GM23338 (cell line): Measurements from ENCODE around the gene INTS6L. TPM values are rescaled to one million over a fixed set of nuclear protein-coding genes. Genes with fewer than 3 reads are reported as not detected.

Experiments
- ATAC-seq: fragments of 200-7000 bp; cut with Tn5 transposase; 3 replicates; pipeline ENCODE4 v1.9.1; 2020
- DNase-seq: peaks from one replicate; pipeline ENCODE4 v3.0.0-alpha.2; 2015; ENCODE audit warnings: low spot score
- H2AFZ ChIP-seq: fragments of 200-600 bp; sonication (generic); 2 replicates; pipeline ENCODE4 v1.8.0; 2016; ENCODE audit warnings: antibody characterized with exemption, mild to moderate bottlenecking, moderate library complexity
- H3F3A ChIP-seq: fragments of 200-600 bp; sonication (generic); replicated peaks from 2 replicates; pipeline ENCODE4 v1.8.0; 2017; ENCODE audit warnings: antibody characterized with exemption, mixed run types, low read depth
- H3K27ac ChIP-seq: fragments of 200-600 bp; sonication (generic); 2 replicates; pipeline ENCODE4 v1.6.1; 2016; ENCODE audit warnings: low read depth
- H3K27me3 ChIP-seq: fragments of 200-600 bp; sonication (generic); 2 replicates; pipeline ENCODE4 v1.8.0; 2016; ENCODE audit warnings: mild to moderate bottlenecking, mixed run types, moderate library complexity; ENCODE audit not compliant: insufficient read depth
- H3K36me3 ChIP-seq: fragments of 200-600 bp; sonication (generic); 2 replicates; pipeline ENCODE4 v1.8.0; 2016; ENCODE audit warnings: mild to moderate bottlenecking; ENCODE audit not compliant: insufficient read depth
- H3K4me1 ChIP-seq: fragments of 200-600 bp; sonication (generic); 2 replicates; pipeline ENCODE4 v1.8.0; 2016; ENCODE audit warnings: mild to moderate bottlenecking, moderate library complexity; ENCODE audit not compliant: insufficient read depth
- H3K4me2 ChIP-seq: fragments of 200-600 bp; sonication (generic); 2 replicates; pipeline ENCODE4 v1.7.1; 2017; ENCODE audit warnings: mixed run types
- H3K4me3 ChIP-seq: fragments of 200-600 bp; sonication (generic); 2 replicates; pipeline ENCODE4 v1.6.1; 2016; ENCODE audit warnings: mixed run types
- H3K79me2 ChIP-seq: fragments of 200-600 bp; sonication (generic); replicated peaks from 2 replicates; pipeline ENCODE4 v1.8.0; 2017; ENCODE audit warnings: mild to moderate bottlenecking; ENCODE audit not compliant: insufficient read depth
- H3K9me2 ChIP-seq: fragments of 200-600 bp; sonication (generic); 2 replicates; pipeline ENCODE4 v1.8.0; 2017; ENCODE audit not compliant: insufficient read depth
- H4K20me1 ChIP-seq: fragments of 200-600 bp; sonication (generic); replicated peaks from 2 replicates; pipeline ENCODE4 v1.8.0; 2017; ENCODE audit warnings: mild to moderate bottlenecking; ENCODE audit not compliant: insufficient read depth
- H3K27ac Mint-ChIP-seq: 2 replicates; pipeline ENCODE4 v1.8.0; 2020; ENCODE audit warnings: inconsistent platforms, mild to moderate bottlenecking, moderate library complexity, mixed read lengths
- H3K27me3 Mint-ChIP-seq: 3 replicates; pipeline ENCODE4 v1.8.0; 2022; ENCODE audit warnings: low read depth, mild to moderate bottlenecking, moderate library complexity, mixed read lengths, inconsistent platforms; ENCODE audit not compliant: insufficient read depth, poor library complexity
- H3K36me3 Mint-ChIP-seq: 3 replicates; pipeline ENCODE4 v1.8.0; 2021; ENCODE audit warnings: low read depth, mild to moderate bottlenecking, inconsistent platforms, moderate library complexity, mixed read lengths
- H3K4me1 Mint-ChIP-seq: 3 replicates; pipeline ENCODE4 v1.8.0; 2020; ENCODE audit warnings: mild to moderate bottlenecking, inconsistent platforms, mixed read lengths
- H3K4me3 Mint-ChIP-seq: 3 replicates; pipeline ENCODE4 v1.8.0; 2021; ENCODE audit warnings: moderate library complexity, mild to moderate bottlenecking, inconsistent platforms, mixed read lengths
- H3K9me3 Mint-ChIP-seq: 3 replicates; pipeline ENCODE4 v1.8.0; 2020; ENCODE audit warnings: moderate library complexity, mild to moderate bottlenecking, inconsistent platforms, mixed read lengths
- CREB1 ChIP-seq: fragments of 250-450 bp; sonication (Bioruptor Pico); IDR thresholded peaks from 2 replicates; pipeline ENCODE4 v1.5.0; 2020; ENCODE audit warnings: low read depth, mild to moderate bottlenecking, moderate library complexity
- ETS1 ChIP-seq: IDR thresholded peaks from 2 replicates; pipeline ENCODE4 v1.6.1; 2016; ENCODE audit warnings: antibody characterized with exemption
- EZH2 ChIP-seq: fragments of 200-600 bp; sonication (generic); IDR thresholded peaks from one replicate; pipeline ENCODE4 v1.8.0; 2017; ENCODE audit warnings: antibody characterized with exemption, mild to moderate bottlenecking, low read depth; ENCODE audit not compliant: unreplicated experiment
- EZH2phosphoT487 ChIP-seq: fragments of 200-600 bp; sonication (generic); IDR thresholded peaks from one replicate; pipeline ENCODE4 v1.8.1; 2018; ENCODE audit warnings: antibody characterized with exemption; ENCODE audit not compliant: unreplicated experiment
- JUNB ChIP-seq: IDR thresholded peaks from one replicate; pipeline ENCODE4 v1.6.1; 2016; ENCODE audit warnings: antibody characterized with exemption; ENCODE audit not compliant: unreplicated experiment
- NANOG ChIP-seq: IDR thresholded peaks from 2 replicates; pipeline ENCODE4 v1.6.1; 2016; ENCODE audit warnings: antibody characterized with exemption, borderline replicate concordance
- POLR2AphosphoS5 ChIP-seq: IDR thresholded peaks from 2 replicates; pipeline ENCODE4 v1.6.1; 2016; ENCODE audit warnings: antibody characterized with exemption, low read depth
- STAT1 ChIP-seq: IDR thresholded peaks from one replicate; pipeline ENCODE4 v1.6.1; 2016; ENCODE audit warnings: antibody characterized with exemption; ENCODE audit not compliant: unreplicated experiment
- ZNF114 ChIP-seq: fragments of 250-450 bp; sonication (Bioruptor Pico); IDR thresholded peaks from 2 replicates; pipeline ENCODE4 v1.5.0; 2020; ENCODE audit warnings: mild to moderate bottlenecking, moderate library complexity
- ZNF331 ChIP-seq: fragments of 250-450 bp; sonication (Bioruptor Pico); IDR thresholded peaks from 2 replicates; pipeline ENCODE4 v1.5.0; 2020; ENCODE audit warnings: low read depth, mild to moderate bottlenecking, moderate library complexity
- polyA plus RNA-seq: library from polyadenylated mRNA; unstranded; fragments of >200 nt; fragmentation: Nextera tagmentation; extraction: Ambion mirVana; gene quantifications from 2 replicates; pipeline ENCODE4 v1.2.1, GENCODE V29; 2016
- total RNA-seq: library from RNA; depleted of rRNA; stranded (reverse); fragments of >200 nt; shearing (Covaris generic); gene quantifications from 2 replicates; pipeline ENCODE4 v1.2.3, GENCODE V29; 2014
- TF ChIP-seq, protein P1 (sequence below): IDR thresholded peaks from one replicate; pipeline ENCODE4 v1.6.1; 2018; ENCODE audit warnings: antibody characterized with exemption; ENCODE audit not compliant: unreplicated experiment
- TF ChIP-seq, protein P2 (sequence below), 2 experiments: fragments of 200-600 bp in 1 of 2; sonication (generic) in 1 of 2; conservative IDR thresholded peaks; 2 replicates each; pipeline versions ENCODE4 v1.5.1 to v1.6.1; 2016 to 2017; ENCODE audit warnings: antibody characterized with exemption in 2 of 2, low read depth in 2 of 2, mild to moderate bottlenecking in 2 of 2, moderate library complexity in 1 of 2

INTS6L gene
- total and polyA plus RNA-seq, 2 experiments from 2014 or later: 4.5 to 6.4 TPM

DNA sequence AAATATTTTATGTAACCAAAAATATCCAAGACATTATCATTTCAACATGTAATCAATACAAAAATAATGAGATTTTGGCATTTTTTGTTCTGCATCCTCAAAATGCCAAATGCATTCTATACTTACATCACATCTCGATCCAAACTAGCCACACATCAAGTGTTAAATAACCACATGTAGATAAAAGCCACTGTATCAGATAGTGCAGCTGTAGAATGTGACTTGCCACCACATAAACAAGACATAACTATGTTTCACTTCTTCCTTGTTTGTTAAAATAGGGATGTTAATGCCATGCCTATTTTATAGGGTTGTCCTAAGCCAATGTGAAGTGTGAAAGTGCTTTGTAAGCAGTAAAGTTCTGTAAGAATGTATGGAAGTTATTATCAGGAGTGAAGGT is 20.9 kb downstream of the INTS6L start:
- Histone ChIP-seq H3K27me3 (no peaks in the 10 kb centered on the region), H3F3A (no peaks in the 10 kb centered on the region), H3K4me2 (no peak overlapping the region), H3K79me2 (no peaks in the 10 kb centered on the region), H3K36me3 (no peaks in the 10 kb centered on the region), H2AFZ (no peak overlapping the region), H3K27ac (no peak overlapping the region), H3K4me3 (no peak overlapping the region), H3K9me2 (no peaks in the 10 kb centered on the region), H4K20me1 (no peaks in the 10 kb centered on the region), H3K4me1 (no peaks in the 10 kb centered on the region)
- peaks cover 16% of the 10 kb centered on the region; the same call in 2 of the 3 replicates for H3K4me1 Mint-ChIP-seq
- no peak overlapping the region for H3K27ac Mint-ChIP-seq
- H3K27me3 Mint-ChIP-seq: no peaks in the 10 kb centered on the region
- H3K36me3 Mint-ChIP-seq: no peaks in the 10 kb centered on the region
- no peak for TF ChIP-seq POLR2AphosphoS5
- TF ChIP-seq, protein P1, sequence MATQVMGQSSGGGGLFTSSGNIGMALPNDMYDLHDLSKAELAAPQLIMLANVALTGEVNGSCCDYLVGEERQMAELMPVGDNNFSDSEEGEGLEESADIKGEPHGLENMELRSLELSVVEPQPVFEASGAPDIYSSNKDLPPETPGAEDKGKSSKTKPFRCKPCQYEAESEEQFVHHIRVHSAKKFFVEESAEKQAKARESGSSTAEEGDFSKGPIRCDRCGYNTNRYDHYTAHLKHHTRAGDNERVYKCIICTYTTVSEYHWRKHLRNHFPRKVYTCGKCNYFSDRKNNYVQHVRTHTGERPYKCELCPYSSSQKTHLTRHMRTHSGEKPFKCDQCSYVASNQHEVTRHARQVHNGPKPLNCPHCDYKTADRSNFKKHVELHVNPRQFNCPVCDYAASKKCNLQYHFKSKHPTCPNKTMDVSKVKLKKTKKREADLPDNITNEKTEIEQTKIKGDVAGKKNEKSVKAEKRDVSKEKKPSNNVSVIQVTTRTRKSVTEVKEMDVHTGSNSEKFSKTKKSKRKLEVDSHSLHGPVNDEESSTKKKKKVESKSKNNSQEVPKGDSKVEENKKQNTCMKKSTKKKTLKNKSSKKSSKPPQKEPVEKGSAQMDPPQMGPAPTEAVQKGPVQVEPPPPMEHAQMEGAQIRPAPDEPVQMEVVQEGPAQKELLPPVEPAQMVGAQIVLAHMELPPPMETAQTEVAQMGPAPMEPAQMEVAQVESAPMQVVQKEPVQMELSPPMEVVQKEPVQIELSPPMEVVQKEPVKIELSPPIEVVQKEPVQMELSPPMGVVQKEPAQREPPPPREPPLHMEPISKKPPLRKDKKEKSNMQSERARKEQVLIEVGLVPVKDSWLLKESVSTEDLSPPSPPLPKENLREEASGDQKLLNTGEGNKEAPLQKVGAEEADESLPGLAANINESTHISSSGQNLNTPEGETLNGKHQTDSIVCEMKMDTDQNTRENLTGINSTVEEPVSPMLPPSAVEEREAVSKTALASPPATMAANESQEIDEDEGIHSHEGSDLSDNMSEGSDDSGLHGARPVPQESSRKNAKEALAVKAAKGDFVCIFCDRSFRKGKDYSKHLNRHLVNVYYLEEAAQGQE: no peak
- no peaks in the 10 kb centered on the region for H3K9me3 Mint-ChIP-seq
- ATAC-seq: no peak
- no peak for DNase-seq
- no peak overlapping the region for H3K4me3 Mint-ChIP-seq

- no peaks in the 10 kb centered on the region for H3K79me2 ChIP-seq
- H3K4me3 ChIP-seq: no peak overlapping the region
- no peaks in the 10 kb centered on the region for H3K36me3 Mint-ChIP-seq
- H3K27me3 Mint-ChIP-seq: no peaks in the 10 kb centered on the region
- no peak overlapping the region for H2AFZ ChIP-seq
- ATAC-seq (no peak), DNase-seq (no peak)
- no peak overlapping the region for H3K27ac ChIP-seq
- no peak overlapping the region for H3K4me3 Mint-ChIP-seq
- H3K4me2 ChIP-seq: no peak overlapping the region
- no peaks in the 10 kb centered on the region for H3K9me2 ChIP-seq
- H3K4me1 ChIP-seq: peaks cover 2% of the 10 kb centered on the region; the same call in 1 of the 2 replicates
- H3K36me3 ChIP-seq: no peaks in the 10 kb centered on the region
- no peaks in the 10 kb centered on the region for H4K20me1 ChIP-seq
- H3K27me3 ChIP-seq: no peaks in the 10 kb centered on the region
- no peaks in the 10 kb centered on the region for H3F3A ChIP-seq
- H3K4me1 Mint-ChIP-seq: peaks cover 17% of the 10 kb centered on the region; the same call in 2 of the 3 replicates
- H3K9me3 Mint-ChIP-seq: no peaks in the 10 kb centered on the region
- H3K27ac Mint-ChIP-seq: no peak overlapping the region
- TF ChIP-seq POLR2AphosphoS5 (no peak), ZNF114 (no peak), CREB1 (no peak), ETS1 (no peak), NANOG (no peak), JUNB (no peak), EZH2phosphoT487 (no peak), ZNF331 (CRISPR knock-in tag) (no peak), EZH2 (no peak), STAT1 (no peak)
- TF ChIP-seq, protein P2, sequence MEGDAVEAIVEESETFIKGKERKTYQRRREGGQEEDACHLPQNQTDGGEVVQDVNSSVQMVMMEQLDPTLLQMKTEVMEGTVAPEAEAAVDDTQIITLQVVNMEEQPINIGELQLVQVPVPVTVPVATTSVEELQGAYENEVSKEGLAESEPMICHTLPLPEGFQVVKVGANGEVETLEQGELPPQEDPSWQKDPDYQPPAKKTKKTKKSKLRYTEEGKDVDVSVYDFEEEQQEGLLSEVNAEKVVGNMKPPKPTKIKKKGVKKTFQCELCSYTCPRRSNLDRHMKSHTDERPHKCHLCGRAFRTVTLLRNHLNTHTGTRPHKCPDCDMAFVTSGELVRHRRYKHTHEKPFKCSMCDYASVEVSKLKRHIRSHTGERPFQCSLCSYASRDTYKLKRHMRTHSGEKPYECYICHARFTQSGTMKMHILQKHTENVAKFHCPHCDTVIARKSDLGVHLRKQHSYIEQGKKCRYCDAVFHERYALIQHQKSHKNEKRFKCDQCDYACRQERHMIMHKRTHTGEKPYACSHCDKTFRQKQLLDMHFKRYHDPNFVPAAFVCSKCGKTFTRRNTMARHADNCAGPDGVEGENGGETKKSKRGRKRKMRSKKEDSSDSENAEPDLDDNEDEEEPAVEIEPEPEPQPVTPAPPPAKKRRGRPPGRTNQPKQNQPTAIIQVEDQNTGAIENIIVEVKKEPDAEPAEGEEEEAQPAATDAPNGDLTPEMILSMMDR (conservative IDR thresholded peaks at IDR 0.05; ENCODE audit: low read depth in 2 of 2): no peak
- TF ChIP-seq, protein P1: no peak
Measured at GRCh38 chrX:135543172-135543571, 22.7 kb downstream of the INTS6L start.
